Measurements from ENCODE around the gene DPF3.

The DPF3 gene

GRCh38 chr14:72610096-72610830, 283.6 kb downstream of the DPF3 start:
- no peak for FAIRE-seq

- FAIRE-seq: no peak
Observed at GRCh38 chr14:72609205-72609916, 284.5 kb downstream of the DPF3 start.

- FAIRE-seq: no peak
Observed at GRCh38 chr14:72608391-72609204, 285.3 kb downstream of the DPF3 start.

- FAIRE-seq: no peak
Observed at GRCh38 chr14:72607386-72608130, 286.3 kb downstream of the DPF3 start.

GRCh38 chr14:72606879-72607278, 287.0 kb downstream of the DPF3 start:
- FAIRE-seq: no peak

GRCh38 chr14:72605921-72606220, 288.0 kb downstream of the DPF3 start:
- FAIRE-seq: no peak

- no peak for FAIRE-seq
Observed at GRCh38 chr14:72605096-72605920, 288.6 kb downstream of the DPF3 start.

- no peak for FAIRE-seq
Observed at GRCh38 chr14:72604133-72604532, 289.8 kb downstream of the DPF3 start.

- no peak for FAIRE-seq
Observed at GRCh38 chr14:72603639-72604038, 290.3 kb downstream of the DPF3 start.

- FAIRE-seq: no peak
Observed at GRCh38 chr14:72600551-72601330, 293.2 kb downstream of the DPF3 start.

GRCh38 chr14:72599579-72600470, 294.1 kb downstream of the DPF3 start:
- no peak for FAIRE-seq

- FAIRE-seq: no peak
Observed at GRCh38 chr14:72598306-72598705, 295.6 kb downstream of the DPF3 start.

- no peak for FAIRE-seq
Observed at GRCh38 chr14:72597252-72598233, 296.4 kb downstream of the DPF3 start.

GRCh38 chr14:72595152-72595862, 298.6 kb downstream of the DPF3 start:
- no peak for FAIRE-seq

- no peak for FAIRE-seq
Observed at GRCh38 chr14:72594099-72594901, 299.6 kb downstream of the DPF3 start.

- no peak for FAIRE-seq
Observed at GRCh38 chr14:72591391-72591790, 302.5 kb downstream of the DPF3 start.

- no peak for FAIRE-seq
Observed at GRCh38 chr14:72590577-72590976, 303.3 kb downstream of the DPF3 start.

All from colon (tissue), 2 donors.